Measurements from ENCODE around the gene TMEM169.

Gene TMEM169

GRCh38 chr2:216142540-216142939, 60.8 kb downstream of the TMEM169 start:
- TF ChIP-seq MYC (IDR thresholded peaks at IDR 0.05; ENCODE audit: low read depth, low read length) = no peak
- no peak for TF ChIP-seq POLR2A (IDR thresholded peaks at IDR 0.05; ENCODE audit: extremely low read depth, insufficient read length)
- no peak for TF ChIP-seq CTCF (IDR thresholded peaks at IDR 0.05; ENCODE audit: low read depth, low read length)
- H3K4me3 ChIP-seq (ENCODE audit: low read depth, low read length) = no peak overlapping the region
- DNase-seq (ENCODE audit: low read depth) = no peak

GRCh38 chr2:216144372-216144771, 62.7 kb downstream of the TMEM169 start:
- DNase-seq (ENCODE audit: low read depth) = no peak
- H3K4me3 ChIP-seq (ENCODE audit: low read depth, low read length) = no peak overlapping the region
- no peak for TF ChIP-seq MAX (IDR thresholded peaks at IDR 0.05; ENCODE audit: low read depth, low read length)

- no peak overlapping the region for H3K4me3 ChIP-seq (ENCODE audit: low read depth, low read length)
- DNase-seq (ENCODE audit: low read depth) = no peak
- no peak for TF ChIP-seq MYC (IDR thresholded peaks at IDR 0.05; ENCODE audit: low read depth, low read length)
- TF ChIP-seq CTCF (IDR thresholded peaks at IDR 0.05; ENCODE audit: low read depth, low read length) = no peak
- TF ChIP-seq POLR2A (IDR thresholded peaks at IDR 0.05; ENCODE audit: extremely low read depth, insufficient read length) = no peak
- no peak for TF ChIP-seq MAX (IDR thresholded peaks at IDR 0.05; ENCODE audit: low read depth, low read length)
Observed at GRCh38 chr2:216144857-216145256, 63.1 kb downstream of the TMEM169 start.

- no peak for DNase-seq (ENCODE audit: low read depth)
- TF ChIP-seq MYC (IDR thresholded peaks at IDR 0.05; ENCODE audit: low read depth, low read length) (no peak), CTCF (IDR thresholded peaks at IDR 0.05; ENCODE audit: low read depth, low read length) (no peak), MAX (IDR thresholded peaks at IDR 0.05; ENCODE audit: low read depth, low read length) (no peak), POLR2A (IDR thresholded peaks at IDR 0.05; ENCODE audit: extremely low read depth, insufficient read length) (no peak)
- no peak overlapping the region for H3K4me3 ChIP-seq (ENCODE audit: low read depth, low read length)
Observed at GRCh38 chr2:216146573-216146972, 64.9 kb downstream of the TMEM169 start.

- no peak overlapping the region for H3K4me3 ChIP-seq (ENCODE audit: low read depth, low read length)
- DNase-seq (ENCODE audit: low read depth) = no peak
- TF ChIP-seq CTCF (IDR thresholded peaks at IDR 0.05; ENCODE audit: low read depth, low read length) (no peak), MYC (IDR thresholded peaks at IDR 0.05; ENCODE audit: low read depth, low read length) (no peak)
Observed at GRCh38 chr2:216147172-216148131, 65.7 kb downstream of the TMEM169 start.

- no peak for DNase-seq (ENCODE audit: low read depth)
- H3K4me3 ChIP-seq (ENCODE audit: low read depth, low read length) = no peak overlapping the region
- TF ChIP-seq POLR2A (IDR thresholded peaks at IDR 0.05; ENCODE audit: extremely low read depth, insufficient read length) = no peak
- no peak for TF ChIP-seq CTCF (IDR thresholded peaks at IDR 0.05; ENCODE audit: low read depth, low read length)
- TF ChIP-seq MAX (IDR thresholded peaks at IDR 0.05; ENCODE audit: low read depth, low read length) = no peak
- TF ChIP-seq MYC (IDR thresholded peaks at IDR 0.05; ENCODE audit: low read depth, low read length) = no peak
Observed at GRCh38 chr2:216148983-216149382, 67.3 kb downstream of the TMEM169 start.
